ENCODE data around the gene USP6NL.

The USP6NL gene

DNA sequence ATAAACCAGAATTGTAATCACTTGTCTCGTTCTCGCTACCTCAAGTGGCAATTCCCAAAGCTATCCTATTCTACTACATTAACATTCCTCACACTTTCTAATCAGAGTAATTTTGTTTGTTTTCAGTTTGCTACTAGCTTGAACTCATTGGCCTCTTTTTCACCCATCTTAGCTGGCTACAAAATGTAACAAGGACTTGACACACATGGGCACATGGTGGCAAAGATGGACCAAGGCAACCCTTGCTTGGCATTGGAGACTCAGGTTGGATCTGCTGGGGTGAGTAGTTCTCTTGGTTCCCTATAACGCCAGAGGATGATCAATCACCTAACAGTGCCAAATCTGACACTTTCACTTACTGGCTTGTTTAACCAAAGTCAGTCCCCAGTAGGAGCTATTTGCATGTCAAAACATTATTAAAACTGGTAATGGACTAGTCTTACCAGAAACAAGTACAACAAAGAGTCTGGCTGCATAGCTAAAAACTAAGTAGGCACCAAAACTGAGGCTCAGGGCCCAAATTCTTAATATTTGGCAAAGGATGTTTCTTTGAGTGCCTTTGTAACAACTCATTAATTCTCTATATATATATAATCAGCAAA, 1.9 kb downstream of the USP6NL start:
- TF ChIP-seq CTCF (IDR thresholded peaks at IDR 0.05; ENCODE audit: control insufficient read depth, insufficient read depth, low read depth, low read length, missing control alignments), result no peak
- no peak for DNase-seq (ENCODE audit: low read depth)

GRCh38 chr10:11609052-11609451, 2.4 kb downstream of the USP6NL start:
- no peak overlapping the region for H3K4me3 ChIP-seq (ENCODE audit: control insufficient read depth, low read depth, low read length)
- no peak for TF ChIP-seq CTCF (IDR thresholded peaks at IDR 0.05; ENCODE audit: control insufficient read depth, insufficient read depth, low read depth, low read length, missing control alignments)
- DNase-seq (ENCODE audit: low read depth), result no peak

More for the DNA sequence above, 1.9 kb downstream of the USP6NL start:
- H3K4me3 ChIP-seq (ENCODE audit: control insufficient read depth, low read depth, low read length), result no peak overlapping the region

GRCh38 chr10:11608159-11609013, 3.1 kb downstream of the USP6NL start:
- no peak for DNase-seq (ENCODE audit: low read depth)
- no peak for TF ChIP-seq CTCF (IDR thresholded peaks at IDR 0.05; ENCODE audit: control insufficient read depth, insufficient read depth, low read depth, low read length, missing control alignments)
- no peak overlapping the region for H3K4me3 ChIP-seq (ENCODE audit: control insufficient read depth, low read depth, low read length)

DNA sequence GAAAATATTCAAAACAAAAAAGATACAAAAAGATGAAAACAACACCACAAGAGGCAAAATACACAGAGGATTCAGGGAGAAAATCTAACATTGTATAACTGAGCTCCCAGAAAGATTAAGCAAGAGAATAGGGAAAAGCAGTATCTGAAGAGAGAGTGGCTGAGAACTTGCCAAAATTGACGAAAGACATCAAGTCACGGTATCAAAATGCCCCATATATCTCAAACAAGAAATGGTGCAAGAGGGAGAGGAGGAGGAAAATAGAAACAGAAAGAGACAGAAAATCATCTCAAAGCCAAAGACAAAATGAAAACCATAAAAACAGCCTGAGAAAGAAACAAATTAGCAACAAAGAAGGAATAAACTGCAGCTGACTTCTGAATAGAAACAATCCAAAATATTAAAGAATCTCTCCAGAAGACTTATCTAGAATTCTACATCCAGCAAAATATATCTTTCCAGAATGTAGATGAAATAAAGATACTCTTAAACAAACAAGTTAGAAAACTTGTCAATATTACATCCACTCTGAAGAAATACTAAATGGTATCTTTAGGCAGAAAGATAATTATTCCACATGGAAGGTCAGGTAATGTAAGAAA, 5.5 kb downstream of the USP6NL start:
- no peak for DNase-seq (ENCODE audit: low read depth)
- TF ChIP-seq CTCF (IDR thresholded peaks at IDR 0.05; ENCODE audit: control insufficient read depth, insufficient read depth, low read depth, low read length, missing control alignments), result no peak
- no peak overlapping the region for H3K4me3 ChIP-seq (ENCODE audit: control insufficient read depth, low read depth, low read length)

DNA sequence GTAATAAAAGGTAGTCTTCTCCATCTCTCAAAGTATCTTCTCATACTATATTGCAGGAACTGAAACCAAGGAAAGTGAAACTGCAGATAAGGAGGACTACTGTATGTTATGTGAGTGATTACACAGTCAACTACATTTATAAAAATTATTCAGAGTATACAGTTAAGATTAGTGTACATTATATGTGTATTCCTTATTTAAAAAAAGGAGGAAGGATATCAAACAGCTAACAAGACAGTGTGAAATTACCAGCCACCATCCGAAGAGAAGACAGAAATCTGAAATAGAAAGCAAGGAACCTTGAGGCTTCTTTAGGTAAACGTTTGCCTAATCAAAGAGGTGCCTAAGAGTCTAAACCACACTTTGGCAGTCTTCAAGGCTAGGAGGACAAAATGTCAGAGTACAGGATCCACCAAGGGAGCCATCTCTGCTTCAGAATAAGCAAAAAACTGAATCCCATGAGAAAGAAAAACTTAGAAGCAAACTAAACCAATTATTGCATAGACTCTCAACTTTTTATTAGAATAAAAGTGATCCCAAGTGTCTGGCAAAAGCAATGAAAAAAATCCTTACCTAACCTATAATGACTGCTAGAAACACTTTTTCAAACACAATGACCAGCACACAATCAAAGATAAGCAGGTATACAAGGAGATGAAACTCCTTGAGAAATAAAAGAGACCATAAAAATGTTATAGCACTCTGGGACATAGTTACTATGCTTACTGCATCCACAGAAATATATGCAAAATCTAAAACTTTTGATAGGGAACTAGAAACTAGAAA, 6.4 kb downstream of the USP6NL start:
- DNase-seq (ENCODE audit: low read depth), result no peak
- no peak overlapping the region for H3K4me3 ChIP-seq (ENCODE audit: control insufficient read depth, low read depth, low read length)
- no peak for TF ChIP-seq CTCF (IDR thresholded peaks at IDR 0.05; ENCODE audit: control insufficient read depth, insufficient read depth, low read depth, low read length, missing control alignments)

DNA sequence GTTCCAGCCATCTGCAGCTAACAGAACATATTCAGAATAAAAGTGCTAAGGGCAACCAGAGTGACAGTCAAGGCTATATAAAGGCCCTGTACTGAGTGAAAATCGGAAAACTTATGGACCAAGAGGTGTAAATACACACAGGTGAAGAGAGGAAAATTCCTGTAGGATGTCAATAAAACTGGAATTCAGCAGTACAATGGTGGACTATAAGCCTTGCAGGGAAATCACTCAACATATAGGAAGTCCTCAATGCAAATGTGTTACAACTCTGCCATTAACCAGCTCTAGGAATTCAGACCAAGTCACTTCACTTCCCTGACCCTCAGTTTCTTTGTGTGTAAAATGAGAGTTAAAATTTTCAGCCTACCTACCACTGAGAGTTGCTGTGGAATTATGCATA, 7.7 kb downstream of the USP6NL start:
- no peak overlapping the region for H3K4me3 ChIP-seq (ENCODE audit: control insufficient read depth, low read depth, low read length)
- no peak for TF ChIP-seq CTCF (IDR thresholded peaks at IDR 0.05; ENCODE audit: control insufficient read depth, insufficient read depth, low read depth, low read length, missing control alignments)
- no peak for DNase-seq (ENCODE audit: low read depth)
